Lower leg skin (tissue), 3 donors: ENCODE data around the gene G0S2.

Experiments used
- POLR2A ChIP-seq, 2 donors: fragments of 450-650 bp; IDR thresholded peaks; one replicate each; pipeline ENCODE4 v1.6.1; 2016 to 2017; ENCODE audit warnings: antibody characterized with exemption in 2 of 2, mild to moderate bottlenecking in 1 of 2, moderate library complexity in 1 of 2
- TF ChIP-seq, protein P1 (sequence below), 3 donors: fragments of 450-650 bp; IDR thresholded peaks; one replicate each; pipeline ENCODE4 v1.5.1; 2016; ENCODE audit warnings: antibody characterized with exemption in 3 of 3, mild to moderate bottlenecking in 3 of 3, moderate library complexity in 2 of 3

- no peak for TF ChIP-seq POLR2A (IDR thresholded peaks at IDR 0.05)
- TF ChIP-seq, protein P1, sequence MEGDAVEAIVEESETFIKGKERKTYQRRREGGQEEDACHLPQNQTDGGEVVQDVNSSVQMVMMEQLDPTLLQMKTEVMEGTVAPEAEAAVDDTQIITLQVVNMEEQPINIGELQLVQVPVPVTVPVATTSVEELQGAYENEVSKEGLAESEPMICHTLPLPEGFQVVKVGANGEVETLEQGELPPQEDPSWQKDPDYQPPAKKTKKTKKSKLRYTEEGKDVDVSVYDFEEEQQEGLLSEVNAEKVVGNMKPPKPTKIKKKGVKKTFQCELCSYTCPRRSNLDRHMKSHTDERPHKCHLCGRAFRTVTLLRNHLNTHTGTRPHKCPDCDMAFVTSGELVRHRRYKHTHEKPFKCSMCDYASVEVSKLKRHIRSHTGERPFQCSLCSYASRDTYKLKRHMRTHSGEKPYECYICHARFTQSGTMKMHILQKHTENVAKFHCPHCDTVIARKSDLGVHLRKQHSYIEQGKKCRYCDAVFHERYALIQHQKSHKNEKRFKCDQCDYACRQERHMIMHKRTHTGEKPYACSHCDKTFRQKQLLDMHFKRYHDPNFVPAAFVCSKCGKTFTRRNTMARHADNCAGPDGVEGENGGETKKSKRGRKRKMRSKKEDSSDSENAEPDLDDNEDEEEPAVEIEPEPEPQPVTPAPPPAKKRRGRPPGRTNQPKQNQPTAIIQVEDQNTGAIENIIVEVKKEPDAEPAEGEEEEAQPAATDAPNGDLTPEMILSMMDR (IDR thresholded peaks at IDR 0.05), result no peak
Observed at GRCh38 chr1:209720826-209721225, 45.6 kb downstream of the G0S2 start.
